CD4-positive, alpha-beta T cell treated with Interferon alpha-2 for 1 hour (primary cell): ENCODE data around the gene SLC66A3.

ENCODE experiments used
- DNase-seq, 2 donors: peaks; one replicate each; pipeline ENCODE4 v3.0.0-alpha.2; 2020 to 2022

Gene SLC66A3

DNA sequence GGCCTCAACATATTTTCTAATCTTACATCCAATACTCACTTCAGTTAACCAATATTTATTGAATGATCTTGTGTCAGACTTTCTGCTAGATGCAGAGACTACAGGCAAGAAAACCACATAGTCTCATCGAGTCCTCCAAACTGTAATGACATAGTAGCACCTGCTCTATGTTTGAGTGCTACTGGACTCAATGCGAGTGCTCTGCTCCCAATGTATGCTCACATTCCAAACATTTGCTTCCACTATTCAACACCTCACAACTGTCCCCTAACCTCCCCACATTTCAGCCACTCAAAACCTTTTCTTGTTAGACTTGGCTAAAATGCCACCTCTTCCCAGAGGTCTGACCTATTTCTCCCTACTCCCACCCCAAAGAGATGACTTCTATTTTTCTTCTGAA, 65.2 kb downstream of the SLC66A3 start:
- DNase-seq, result no peak

DNA sequence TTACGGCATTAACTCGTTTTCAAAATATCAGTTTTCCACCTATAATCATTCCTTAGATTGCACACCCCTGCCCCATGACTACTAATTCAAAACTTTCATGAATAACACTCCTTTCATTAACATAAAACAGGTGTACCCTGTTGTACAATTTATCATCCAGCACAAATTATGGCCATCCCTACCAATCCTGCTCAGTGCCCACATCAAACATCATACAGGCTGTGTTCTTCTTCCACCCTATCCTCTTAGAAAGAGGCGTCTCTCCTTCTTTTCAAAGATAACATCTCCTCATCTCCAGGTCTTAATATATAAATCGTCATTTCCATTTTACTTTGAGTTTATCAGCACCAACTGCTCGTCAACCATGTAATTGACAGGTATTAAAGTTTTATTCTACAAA, 67.6 kb downstream of the SLC66A3 start:
- DNase-seq, result no peak

GRCh38 chr2:11224887-11225286, 69.6 kb downstream of the SLC66A3 start:
- DNase-seq, result no peak

DNA sequence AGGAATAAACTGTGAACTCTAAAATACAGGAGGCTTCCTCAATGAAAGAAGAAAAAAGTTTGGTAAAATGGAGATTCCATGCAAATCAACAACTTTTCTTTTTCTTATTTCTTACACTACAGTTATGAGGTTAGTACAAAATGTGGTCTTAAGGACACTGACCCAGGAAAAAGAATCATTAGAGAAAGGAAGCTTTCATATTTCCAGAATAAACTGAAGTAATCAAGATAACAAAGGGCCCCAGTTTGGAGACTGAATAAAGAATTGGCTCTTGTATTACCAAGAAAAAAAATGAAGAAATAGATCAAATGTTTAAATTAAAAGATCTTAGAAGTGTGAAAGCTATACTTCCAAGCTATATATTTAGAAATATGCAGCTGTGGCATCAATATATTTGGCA, 72.3 kb downstream of the SLC66A3 start:
- no peak for DNase-seq
